Renal cortex interstitium (tissue), 11 donors: ENCODE data around the gene TGOLN2. TPM values are rescaled to one million over a fixed set of nuclear protein-coding genes. Genes with fewer than 3 reads are reported as not detected.

Experiments used
- DNase-seq, 11 donors: peaks; one replicate each; pipeline ENCODE4 v3.0.0-alpha.2; 2013; ENCODE audit warnings: low read depth in 9 of 11, low spot score in 4 of 11; ENCODE audit errors: extremely low read depth in 1 of 11
- polyA plus RNA-seq, 3 donors: library from polyadenylated mRNA; unstranded; fragments of 120-200 nt; gene quantifications; one replicate each; pipeline ENCODE4 v1.2.1, GENCODE V29; 2013; ENCODE audit not compliant: insufficient read length in 3 of 3

TGOLN2 gene
- polyA plus RNA-seq, 3 donors, result 110 to 139 (median 128) TPM

GRCh38 chr2:85278361-85278760, 49.4 kb downstream of the TGOLN2 start:
- DNase-seq, result no peak

GRCh38 chr2:85277416-85278158, 50.2 kb downstream of the TGOLN2 start:
- peak; percentile 77 to 94 (median 87) for DNase-seq

- no peak for DNase-seq
Observed at GRCh38 chr2:85276571-85277118, 51.1 kb downstream of the TGOLN2 start.

GRCh38 chr2:85275984-85276540, 51.7 kb downstream of the TGOLN2 start:
- no peak for DNase-seq

- DNase-seq, result no peak
Observed at GRCh38 chr2:85273738-85274731, 53.8 kb downstream of the TGOLN2 start.

GRCh38 chr2:85272357-85272756, 55.4 kb downstream of the TGOLN2 start:
- DNase-seq, result no peak

GRCh38 chr2:85269959-85270358, 57.8 kb downstream of the TGOLN2 start:
- DNase-seq, result no peak

Other genes with a start within 250 kb of the TGOLN2 start
- gene TCF7L1, start 194.6 kb downstream of the TGOLN2 start, polyA plus RNA-seq, result 10 to 100 TPM; 49.9 to 60.9 (median 57.8) TPM
- 10 to 100 TPM; 22.7 to 30.6 (median 26.0) TPM for gene RETSAT, start 26.5 kb upstream of the TGOLN2 start, polyA plus RNA-seq
- gene ELMOD3, start 26.8 kb upstream of the TGOLN2 start, polyA plus RNA-seq, result 10 to 100 TPM; 22.9 to 37.1 (median 26.4) TPM
- gene CAPG, start 82.4 kb upstream of the TGOLN2 start, polyA plus RNA-seq, result 100 to 1,000 TPM in 1 of 3 donors, 10 to 100 TPM in 2; 90.4 to 107 (median 95.5) TPM
- 1 to 10 TPM in 2 of 3 donors, under 1 TPM in 1; 0.29 to 1.2 (median 1.1) TPM for gene SH2D6, start 90.7 kb upstream of the TGOLN2 start, polyA plus RNA-seq
- gene MAT2A, start 211.2 kb upstream of the TGOLN2 start, polyA plus RNA-seq, result 100 to 1,000 TPM; 339 to 393 (median 381) TPM
- 10 to 100 TPM; 36.8 to 41.1 (median 37.0) TPM for gene GGCX, start 233.5 kb upstream of the TGOLN2 start, polyA plus RNA-seq
- gene VAMP8, start 249.6 kb upstream of the TGOLN2 start, polyA plus RNA-seq, result 10 to 100 TPM; 88.1 to 94.9 (median 88.3) TPM